Activated CD4-positive, alpha-beta T cell treated with anti-CD3 and anti-CD28 coated beads, Interleukin-2, amount 10 ng/mL, durations not matched to agents 24 days and 14 days (primary cell): ENCODE data around the gene SNRNP27. TPM values are rescaled to one million over a fixed set of nuclear protein-coding genes. Genes with fewer than 3 reads are reported as not detected.
A peak's percentile ranks its signal among the peaks of the same experiment; 100 is the strongest.
"Not testable (repeated sequence)": the region's sequence is repeated elsewhere in the genome, so short reads cannot be mapped to it uniquely, and the experiment has no call there.

Experiments used
- DNase-seq: peaks from one replicate; pipeline ENCODE4 v3.0.0; 2022
- H3K27ac Mint-ChIP-seq: one replicate; pipeline ENCODE4 v1.8.0; 2022; ENCODE audit warnings: mild to moderate bottlenecking, mixed read lengths
- H3K27me3 Mint-ChIP-seq: one replicate; pipeline ENCODE4 v1.8.0; 2022; ENCODE audit warnings: mixed read lengths
- H3K36me3 Mint-ChIP-seq: one replicate; pipeline ENCODE4 v1.8.0; 2022; ENCODE audit warnings: low read depth, mild to moderate bottlenecking, mixed read lengths
- H3K4me1 Mint-ChIP-seq: one replicate; pipeline ENCODE4 v1.8.0; 2021; ENCODE audit warnings: mixed read lengths
- H3K4me3 Mint-ChIP-seq: one replicate; pipeline ENCODE4 v1.8.0; 2022; ENCODE audit warnings: mild to moderate bottlenecking, moderate library complexity, mixed read lengths
- H3K9me3 Mint-ChIP-seq: one replicate; pipeline ENCODE4 v1.8.0; 2021; ENCODE audit warnings: mixed read lengths
- intact Hi-C: fragments of 100-400 bp; cut with micrococcal nuclease; formaldehyde crosslinking; loops from one replicate; pipeline ENCODE4 v1.15.1; 2023
- total RNA-seq: library from RNA; stranded (reverse); gene quantifications from 2 replicates; pipeline ENCODE4 v1.2.3, GENCODE V29; 2022

SNRNP27 gene, protein sequence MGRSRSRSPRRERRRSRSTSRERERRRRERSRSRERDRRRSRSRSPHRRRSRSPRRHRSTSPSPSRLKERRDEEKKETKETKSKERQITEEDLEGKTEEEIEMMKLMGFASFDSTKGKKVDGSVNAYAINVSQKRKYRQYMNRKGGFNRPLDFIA
- 61.1 and 63.3 TPM in 2 replicates for total RNA-seq

DNA sequence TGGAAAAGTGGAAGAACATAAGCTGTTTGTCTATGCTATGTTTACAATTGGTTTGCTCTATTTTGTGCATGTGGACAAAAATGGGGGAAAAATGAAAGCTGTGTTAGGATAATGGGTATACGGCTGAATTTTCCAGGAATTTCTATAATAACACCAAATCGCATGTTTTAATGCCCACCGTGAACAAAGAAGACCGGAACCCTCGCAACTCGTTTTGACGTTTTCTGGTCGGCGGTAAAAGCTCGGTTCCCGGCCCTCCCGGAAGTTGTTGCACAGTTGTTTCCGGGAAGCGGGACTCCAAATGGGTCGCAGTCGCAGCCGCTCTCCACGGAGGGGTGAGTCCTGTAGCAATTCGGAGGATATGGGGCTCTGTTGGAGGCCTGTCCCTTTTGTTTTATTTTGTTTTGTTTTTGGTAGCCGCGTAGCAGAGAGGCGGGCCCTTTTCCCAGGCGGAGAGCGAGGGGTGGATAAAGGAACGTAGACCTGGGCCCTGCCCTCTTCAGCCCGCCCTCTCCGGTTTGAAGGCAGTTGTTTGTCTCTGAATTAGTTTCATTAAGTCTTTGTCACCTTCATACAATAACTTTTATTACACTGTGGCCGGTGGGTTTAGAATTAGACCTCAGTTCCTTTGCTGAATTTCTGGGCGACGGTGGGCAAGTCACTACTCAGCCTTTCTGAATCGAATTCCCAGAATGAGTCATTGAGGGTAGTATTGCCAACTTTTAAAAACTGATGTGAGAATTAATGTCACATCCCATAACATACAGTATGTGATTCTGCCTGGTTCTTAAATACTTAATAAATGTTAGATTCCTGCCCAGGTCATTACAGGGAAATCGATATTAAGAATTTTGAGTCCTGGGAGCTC lies at the start of gene SNRNP27:
TSS of gene SNRNP27 (plus strand) at position 273 of the 868 bp plus-strand sequence. CDS start at position 302, 29 bp downstream.
- Mint-ChIP-seq H3K9me3 (peaks cover 9% of the 10 kb centered on the region), H3K27me3 (no peaks in the 10 kb centered on the region), H3K4me3 (peak within 1 kb of the TSS; percentile 99), H3K27ac (peak within 1 kb of the TSS; percentile 97), H3K36me3 (peaks cover 29% of the 10 kb centered on the region), H3K4me1 (peaks cover 28% of the 10 kb centered on the region)
- intact Hi-C loops = loop anchor here (2.0 to 10.0 kb wide), 2 partner anchors 21 to 169 kb away; partner anchors contain the start of gene MXD1
- DNase-seq = peak; percentile 93

DNA sequence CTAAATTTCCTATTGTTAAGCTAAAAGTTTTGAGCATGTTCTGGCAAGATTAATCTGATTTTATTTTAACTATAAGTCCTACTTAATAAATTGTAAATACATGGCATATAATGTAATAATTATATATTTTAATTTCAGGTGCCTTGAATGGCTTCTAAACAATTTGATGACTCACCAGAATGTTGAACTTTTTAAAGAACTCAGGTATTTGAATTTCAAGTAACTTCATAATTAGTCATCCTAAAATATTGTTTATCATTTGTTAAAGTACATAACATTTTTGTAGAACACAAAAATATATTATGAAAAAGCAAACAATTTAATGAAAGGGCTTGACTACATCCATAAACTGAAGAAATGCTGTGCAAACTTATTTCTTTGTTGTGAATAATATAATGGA lies 49.8 kb upstream of the SNRNP27 start:
- Mint-ChIP-seq H3K4me1 (peaks cover 13% of the 10 kb centered on the region), H3K9me3 (no peaks in the 10 kb centered on the region), H3K27me3 (no peaks in the 10 kb centered on the region), H3K4me3 (no peak overlapping the region), H3K36me3 (peaks cover 43% of the 10 kb centered on the region), H3K27ac (no peak overlapping the region)
- no peak for DNase-seq
- intact Hi-C loops = no loop called here

DNA sequence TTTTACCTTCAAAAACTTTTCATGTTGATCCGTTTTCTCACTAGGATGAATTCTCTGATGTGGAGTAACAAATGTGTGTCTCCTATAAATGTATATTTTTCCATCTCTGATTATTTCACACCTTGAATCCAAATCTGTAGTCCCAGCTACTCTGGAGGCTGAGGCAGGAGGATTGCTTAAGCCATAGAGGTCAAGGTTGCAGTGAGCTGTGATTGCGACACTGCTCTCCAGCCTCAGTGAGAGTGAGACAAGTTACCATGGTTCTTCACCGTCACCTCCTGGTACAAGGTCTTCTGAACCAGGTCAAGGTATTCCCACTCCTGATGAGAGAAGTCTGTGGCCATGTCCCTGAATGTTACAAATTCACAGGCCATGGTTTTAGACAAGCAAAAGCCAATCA lies 49.2 kb upstream of the SNRNP27 start:
- peak; percentile 37 for DNase-seq
- H3K4me3 Mint-ChIP-seq = no peak overlapping the region
- peaks cover 41% of the 10 kb centered on the region for H3K36me3 Mint-ChIP-seq

DNA sequence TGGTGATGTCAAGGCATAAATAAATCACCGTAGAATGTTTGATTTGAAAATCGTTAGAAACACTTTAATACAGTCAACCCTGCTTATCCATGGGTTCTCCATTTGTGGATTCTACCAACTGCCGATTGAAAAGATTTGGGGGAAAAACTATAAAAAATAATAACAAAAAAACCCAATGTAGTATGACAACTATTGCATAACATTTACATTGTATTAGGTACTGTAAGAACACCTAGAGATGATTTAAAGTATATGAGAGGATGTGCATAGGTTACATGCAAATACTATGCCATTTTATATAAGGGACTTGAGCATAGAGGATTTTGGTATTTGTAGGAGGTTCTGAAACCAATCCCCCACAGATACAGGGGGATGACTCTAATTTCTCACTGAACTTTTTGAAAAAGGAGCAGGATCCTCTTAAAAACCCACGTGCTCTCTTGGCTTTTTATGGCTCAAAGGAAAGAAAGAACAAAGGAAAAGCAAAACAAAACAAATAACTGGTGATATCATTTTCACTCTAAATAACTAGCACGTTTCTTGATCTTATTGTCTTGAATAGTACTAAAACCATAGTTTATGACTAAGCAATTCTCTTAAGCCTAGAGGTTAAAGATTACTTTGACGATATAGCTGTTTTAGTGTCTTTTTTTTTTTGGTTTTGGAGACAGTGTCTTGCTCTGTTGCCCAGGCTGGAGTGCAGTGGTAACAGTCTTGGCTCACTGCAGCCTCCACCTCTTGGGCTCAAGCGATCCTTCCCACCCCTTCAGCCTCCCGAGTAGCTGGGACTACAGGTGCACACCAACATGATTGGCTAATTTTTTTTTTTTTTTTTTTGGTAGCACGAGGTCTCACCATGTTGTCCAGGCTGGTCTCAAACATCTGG lies 47.3 kb upstream of the SNRNP27 start:
- no peak overlapping the region for H3K4me3 Mint-ChIP-seq
- H3K36me3 Mint-ChIP-seq = peaks cover 40% of the 10 kb centered on the region
- intact Hi-C loops = no loop called here
- DNase-seq = no peak
- H3K4me1 Mint-ChIP-seq = peaks cover 11% of the 10 kb centered on the region
- no peaks in the 10 kb centered on the region for H3K9me3 Mint-ChIP-seq
- H3K27ac Mint-ChIP-seq = peak overlapping the region; percentile 51
- no peaks in the 10 kb centered on the region for H3K27me3 Mint-ChIP-seq

More for the DNA sequence above, 49.2 kb upstream of the SNRNP27 start:
- Mint-ChIP-seq H3K9me3 (no peaks in the 10 kb centered on the region), H3K27ac (no peak overlapping the region), H3K4me1 (peaks cover 13% of the 10 kb centered on the region), H3K27me3 (no peaks in the 10 kb centered on the region)
- intact Hi-C loops = no loop called here

DNA sequence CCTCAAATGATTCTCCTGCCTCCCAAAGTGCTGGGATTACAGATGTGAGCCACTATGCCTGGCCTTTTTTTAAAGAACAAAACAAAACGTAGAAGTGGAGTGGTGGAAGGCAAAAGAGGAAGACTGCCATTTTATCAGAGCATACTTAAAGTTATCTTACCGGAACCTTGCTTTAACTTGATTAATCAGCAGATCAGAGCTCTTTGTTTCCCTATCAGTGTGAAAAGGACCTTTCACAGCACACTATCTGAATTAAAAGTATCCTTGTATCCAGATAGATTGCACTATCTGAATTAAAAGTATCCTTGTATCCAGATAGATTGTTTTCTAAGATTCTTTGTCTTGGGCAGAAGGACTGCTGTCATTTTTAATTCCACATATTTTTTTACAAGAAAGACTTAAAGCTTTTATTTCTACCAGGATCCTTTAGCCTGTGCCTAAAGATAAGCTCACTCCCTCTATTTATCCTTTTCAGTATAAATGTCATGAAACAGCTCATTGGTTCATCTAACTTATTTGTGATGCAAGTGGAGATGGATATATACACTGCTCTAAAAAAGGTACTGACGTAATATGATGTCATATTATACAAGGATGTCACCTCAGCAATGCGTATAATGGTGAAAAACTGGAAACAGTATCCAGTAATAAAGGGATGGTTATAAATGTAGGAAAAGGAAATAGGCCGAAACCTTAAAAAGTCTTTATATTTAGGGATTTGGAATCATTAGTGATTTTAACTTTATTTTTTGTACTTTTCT lies 46.5 kb upstream of the SNRNP27 start:
- H3K4me3 Mint-ChIP-seq = no peak overlapping the region
- intact Hi-C loops = no loop called here
- H3K4me1 Mint-ChIP-seq = peaks cover 8% of the 10 kb centered on the region
- no peaks in the 10 kb centered on the region for H3K27me3 Mint-ChIP-seq
- no peaks in the 10 kb centered on the region for H3K9me3 Mint-ChIP-seq
- peaks cover 40% of the 10 kb centered on the region for H3K36me3 Mint-ChIP-seq
- H3K27ac Mint-ChIP-seq = no peak overlapping the region
- no peak for DNase-seq

DNA sequence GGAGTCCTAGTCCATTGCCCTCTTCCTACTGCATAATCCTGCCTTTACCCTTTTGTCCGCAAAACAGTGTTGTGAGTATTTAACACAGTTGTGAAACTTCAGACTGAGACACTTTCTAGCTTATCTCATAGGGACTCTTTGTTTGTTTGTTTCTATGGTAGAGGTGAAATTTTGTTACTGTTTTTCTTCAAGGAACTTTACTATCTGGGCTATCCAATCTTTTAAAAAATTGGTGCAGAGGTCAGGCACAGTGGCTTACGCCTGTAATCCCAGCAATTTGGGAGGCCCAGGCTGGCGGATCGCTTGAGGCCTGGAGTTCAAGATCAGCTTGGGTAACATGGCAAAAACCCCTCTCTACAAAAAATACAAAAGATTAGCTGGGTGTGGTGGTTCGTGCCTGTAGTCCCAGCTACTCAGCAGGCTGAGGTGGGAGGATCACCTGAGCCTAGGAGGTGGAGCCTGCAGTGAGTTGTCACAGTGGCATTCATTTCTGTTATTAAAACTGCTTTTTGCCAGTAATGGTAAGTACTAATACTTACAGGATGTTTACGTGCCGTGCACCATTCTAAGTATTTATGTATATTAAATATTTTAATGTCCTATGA lies 45.5 kb upstream of the SNRNP27 start:
- H3K27ac Mint-ChIP-seq = no peak overlapping the region
- peak; percentile 45 for DNase-seq

DNA sequence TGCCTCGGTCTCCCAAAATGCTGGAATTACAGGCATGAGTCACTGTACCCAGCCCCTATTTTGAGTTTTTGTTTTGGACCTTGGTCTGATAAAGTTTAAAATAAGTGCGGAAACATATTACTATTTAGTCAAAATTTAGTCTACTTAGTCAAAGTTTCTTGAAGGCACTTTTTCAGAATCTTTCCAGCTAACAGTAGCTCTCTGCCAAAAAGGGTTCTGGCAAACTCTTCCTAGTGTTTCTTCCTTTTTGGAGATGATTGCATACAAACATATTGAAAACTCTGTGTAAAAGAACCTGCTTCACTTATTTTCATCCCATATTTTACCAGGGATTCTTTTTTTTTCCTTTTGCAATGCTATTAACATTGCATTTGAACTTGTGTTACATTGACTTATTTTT lies 35.5 kb upstream of the SNRNP27 start:
- Mint-ChIP-seq H3K27ac (no peak overlapping the region), H3K36me3 (peaks cover 21% of the 10 kb centered on the region), H3K27me3 (no peaks in the 10 kb centered on the region), H3K9me3 (no peaks in the 10 kb centered on the region), H3K4me1 (no peaks in the 10 kb centered on the region), H3K4me3 (no peak overlapping the region)
- intact Hi-C loops = no loop called here
- DNase-seq = no peak

More for the DNA sequence above, 45.5 kb upstream of the SNRNP27 start:
- intact Hi-C loops = no loop called here
- Mint-ChIP-seq H3K36me3 (peaks cover 40% of the 10 kb centered on the region), H3K9me3 (no peaks in the 10 kb centered on the region), H3K4me1 (peaks cover 8% of the 10 kb centered on the region), H3K4me3 (no peak overlapping the region), H3K27me3 (no peaks in the 10 kb centered on the region)

DNA sequence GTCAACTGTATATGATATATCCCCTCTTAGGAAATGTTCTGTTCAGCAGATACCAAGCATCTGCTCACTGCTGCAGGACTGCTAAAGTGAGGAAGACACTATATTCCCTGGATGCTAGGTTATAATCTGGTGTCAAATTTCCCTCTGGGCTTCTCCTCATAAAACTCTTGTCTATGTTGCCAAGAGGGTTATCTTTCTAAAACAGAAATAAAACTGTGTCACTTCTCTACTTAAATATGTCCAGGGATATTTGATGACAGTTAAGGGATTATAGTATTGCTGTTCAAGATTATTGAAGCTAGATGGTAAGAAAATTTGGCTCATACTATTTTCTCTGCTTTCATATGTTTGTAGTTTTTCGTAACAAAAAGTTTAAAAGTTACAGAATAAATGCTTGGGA lies 30.5 kb upstream of the SNRNP27 start:
- no peak for DNase-seq
- Mint-ChIP-seq H3K27ac (no peak overlapping the region), H3K36me3 (peaks cover 28% of the 10 kb centered on the region), H3K4me1 (no peaks in the 10 kb centered on the region), H3K9me3 (no peaks in the 10 kb centered on the region), H3K4me3 (no peak overlapping the region), H3K27me3 (no peaks in the 10 kb centered on the region)
- intact Hi-C loops = no loop called here

DNA sequence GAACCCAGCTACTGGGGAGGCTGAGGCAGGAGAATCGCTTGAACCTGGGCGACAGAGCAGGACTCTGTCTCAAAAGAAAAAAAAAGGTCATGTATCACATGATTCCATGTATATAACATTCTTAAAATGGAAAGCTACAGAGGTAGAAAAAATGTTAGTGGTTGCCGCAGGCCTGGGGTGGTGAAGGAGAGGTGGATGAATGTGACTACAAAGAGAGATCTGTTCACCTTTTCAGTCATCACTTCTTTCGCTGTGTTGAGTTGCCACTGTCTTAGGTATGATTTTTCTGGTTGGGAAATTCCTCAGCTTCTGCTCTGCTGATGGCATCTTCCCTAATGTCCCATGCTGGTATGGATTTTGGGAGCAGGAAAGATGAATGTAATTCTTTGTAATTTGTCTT lies 5.3 kb upstream of the SNRNP27 start:
- no peak for DNase-seq
- Mint-ChIP-seq H3K4me1 (peaks cover 5% of the 10 kb centered on the region), H3K27ac (no peak overlapping the region), H3K9me3 (peaks cover 9% of the 10 kb centered on the region), H3K27me3 (no peaks in the 10 kb centered on the region), H3K4me3 (no peak overlapping the region), H3K36me3 (no peaks in the 10 kb centered on the region)
- intact Hi-C loops = no loop called here

DNA sequence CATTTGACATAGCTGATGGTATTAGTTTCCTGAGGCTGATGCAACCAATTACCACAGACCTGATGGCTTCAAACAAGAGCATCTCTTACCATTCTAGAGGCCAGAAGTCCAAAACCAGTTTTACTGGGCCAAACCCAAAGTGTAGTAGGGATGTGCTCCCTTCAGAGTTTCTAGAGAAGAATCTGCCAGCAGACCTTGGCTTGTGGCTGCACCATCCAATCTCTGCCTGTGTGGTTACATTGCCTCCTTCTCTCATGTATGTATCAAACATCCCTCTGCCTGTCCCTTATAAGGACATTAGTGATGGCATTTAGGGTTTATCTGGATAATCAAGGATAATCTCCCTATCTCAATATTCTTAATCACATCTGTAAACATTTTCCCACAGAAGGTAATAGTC lies 4.5 kb upstream of the SNRNP27 start:
- Mint-ChIP-seq H3K4me1 (peaks cover 10% of the 10 kb centered on the region), H3K27ac (no peak overlapping the region), H3K27me3 (no peaks in the 10 kb centered on the region), H3K9me3 (peaks cover 9% of the 10 kb centered on the region), H3K36me3 (peaks cover 4% of the 10 kb centered on the region), H3K4me3 (no peak overlapping the region)
- intact Hi-C loops = no loop called here
- DNase-seq = no peak

DNA sequence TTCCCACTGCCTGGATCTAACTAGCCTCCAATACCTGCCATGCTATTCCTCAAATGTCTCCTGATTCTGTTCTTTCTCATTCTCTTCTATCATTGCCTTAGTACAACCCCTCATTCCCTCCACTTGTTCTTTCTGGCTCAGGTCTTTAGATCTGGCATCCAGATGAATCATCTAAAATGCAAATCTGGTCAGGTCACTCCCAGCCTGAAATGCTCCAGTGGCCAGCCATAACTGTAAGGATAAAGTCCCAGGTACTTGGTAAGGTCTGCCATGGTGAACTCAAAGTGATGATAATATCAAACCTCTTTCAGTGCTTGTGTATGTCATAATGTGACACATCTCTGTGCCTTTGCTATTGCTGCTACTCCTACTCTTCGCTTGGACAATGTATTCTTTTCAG lies 2.9 kb upstream of the SNRNP27 start:
- peaks cover 15% of the 10 kb centered on the region for H3K4me1 Mint-ChIP-seq
- peaks cover 11% of the 10 kb centered on the region for H3K36me3 Mint-ChIP-seq
- no peak overlapping the region for H3K4me3 Mint-ChIP-seq
- H3K9me3 Mint-ChIP-seq = peaks cover 9% of the 10 kb centered on the region
- no peaks in the 10 kb centered on the region for H3K27me3 Mint-ChIP-seq
- no peak for DNase-seq
- intact Hi-C loops = loop anchor here (10.0 kb wide), 1 partner anchor 166 kb away; no protein-coding TSS in a partner anchor
- H3K27ac Mint-ChIP-seq = no peak overlapping the region

DNA sequence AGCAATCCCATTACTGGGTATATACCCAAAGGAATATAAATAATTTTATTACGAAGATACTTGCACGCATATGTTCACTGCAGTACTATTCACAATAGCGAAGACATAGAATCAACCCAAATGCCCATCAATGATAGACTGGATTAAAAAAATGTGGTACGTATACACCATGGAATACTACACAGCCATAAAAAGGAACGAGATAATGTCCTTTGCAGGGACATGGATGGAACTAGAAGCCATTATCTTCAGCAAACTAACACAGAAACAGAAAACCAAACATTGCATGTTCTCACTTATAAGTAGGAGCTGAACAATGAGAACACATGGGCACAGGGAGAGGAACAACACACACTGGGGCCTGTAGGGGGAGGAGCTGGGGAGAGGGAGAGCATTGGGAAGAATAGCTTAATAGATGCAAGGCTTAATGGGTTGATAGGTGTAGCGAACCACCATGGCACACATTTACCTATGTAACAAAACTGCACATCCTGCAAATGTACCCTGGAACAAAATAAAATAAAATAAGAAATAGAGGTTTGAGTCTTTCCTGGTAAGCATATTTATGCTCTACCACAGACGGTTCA lies 825 bp upstream of the SNRNP27 start:
- not testable (repeated sequence) for DNase-seq, H3K9me3 Mint-ChIP-seq, H3K27me3 Mint-ChIP-seq
- Mint-ChIP-seq H3K36me3 (peaks cover 24% of the 10 kb centered on the region), H3K27ac (peak overlapping the region; percentile 97), H3K4me1 (peaks cover 25% of the 10 kb centered on the region), H3K4me3 (peak overlapping the region; percentile 99)
- intact Hi-C loops = loop anchor here (10.0 kb wide), 1 partner anchor 168 kb away; no protein-coding TSS in a partner anchor
